Erythroblast (primary cell): ENCODE data around the gene CLMN.

Source experiments
- GATA1 ChIP-seq: IDR thresholded peaks from 2 replicates; pipeline ENCODE4 v1.6.1; 2011; ENCODE audit warnings: low read depth, mild to moderate bottlenecking, control low read depth, low read length, moderate library complexity
- POLR2A ChIP-seq: IDR thresholded peaks from 2 replicates; pipeline ENCODE4 v1.6.1; 2011; ENCODE audit warnings: mild to moderate bottlenecking, low read length

DNA sequence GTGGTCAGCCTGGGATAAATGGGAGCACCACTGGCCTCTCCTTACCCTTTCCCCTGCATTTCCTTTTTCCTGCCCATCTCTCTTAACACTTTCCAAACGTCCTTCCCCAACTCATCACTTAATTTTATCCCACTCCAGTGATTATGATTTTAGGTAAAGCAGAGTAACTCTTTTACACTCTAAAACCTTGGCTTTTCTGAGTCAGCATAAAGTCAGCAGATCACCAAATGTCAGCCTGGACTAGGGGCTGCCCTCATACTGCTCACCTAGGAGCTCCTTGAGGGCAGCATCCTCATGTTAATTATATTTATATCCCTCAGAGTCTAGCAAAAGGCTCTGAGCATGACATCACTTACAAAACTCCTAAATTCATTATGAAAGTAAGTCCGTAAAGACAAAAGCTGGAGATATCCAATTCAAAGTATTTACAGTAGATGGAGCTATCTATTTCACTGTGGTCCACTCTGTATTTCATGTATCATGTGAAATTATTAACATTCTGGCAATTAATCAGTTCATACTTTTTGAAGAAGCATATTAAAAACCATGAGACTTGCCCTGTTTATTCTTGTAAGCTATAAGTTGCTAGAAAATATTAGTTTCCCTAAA lies 145.4 kb downstream of the CLMN start:
- no peak for TF ChIP-seq POLR2A
- TF ChIP-seq GATA1 = no peak
